Measurements from ENCODE around the gene CYTIP.
A peak's percentile ranks its signal among the peaks of the same experiment; 100 is the strongest.

Gene CYTIP

DNA sequence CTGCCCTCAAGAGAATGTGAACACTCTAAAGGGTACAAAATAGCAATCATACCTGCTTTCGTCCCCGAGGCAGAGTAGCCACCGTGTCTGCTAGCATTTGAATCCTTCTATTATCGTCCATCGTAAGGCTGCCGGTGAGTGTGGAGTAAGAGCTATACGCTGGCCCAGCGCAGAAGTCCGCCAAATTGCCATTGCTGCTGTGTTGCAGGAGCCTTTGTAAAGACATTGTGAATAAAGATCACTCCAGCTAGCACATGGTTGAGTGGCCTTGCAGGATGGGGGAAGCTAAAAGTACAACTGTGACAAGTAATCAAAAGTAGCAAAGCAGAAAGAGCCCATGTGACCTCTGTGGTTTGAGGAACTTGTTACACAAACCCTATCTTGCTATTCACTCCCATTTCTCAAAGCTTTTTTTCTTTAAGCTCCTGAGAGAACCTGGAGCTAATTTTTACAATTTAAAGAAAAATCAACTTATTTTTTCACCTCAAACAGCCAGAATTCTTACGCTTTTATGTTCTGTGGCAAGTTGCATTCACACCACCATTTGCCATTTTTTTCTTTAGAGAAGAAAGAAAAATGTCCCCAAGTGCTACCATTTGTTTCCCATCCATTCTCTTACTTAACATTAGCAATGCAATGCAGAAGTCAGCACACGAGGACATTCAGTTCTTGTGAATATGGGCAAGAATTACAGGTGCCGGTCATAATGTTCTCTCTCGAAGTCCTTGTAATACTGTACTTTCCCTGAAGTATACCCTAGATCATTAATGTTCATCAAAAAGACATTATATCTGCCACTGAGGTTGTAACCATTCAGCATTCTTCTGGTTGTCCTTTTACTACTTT, at the start of gene CYTIP:
TSS of gene CYTIP (minus strand) at position 295 of the 846 bp plus-strand sequence. CDS start at position 226, 69 bp downstream.
- peak; percentile 45 for DNase-seq (ENCODE audit: low read depth)
- H3K4me3 ChIP-seq (ENCODE audit: low read length), result no peak within 1 kb of the TSS
- no peak for TF ChIP-seq CTCF (conservative IDR thresholded peaks at IDR 0.05; ENCODE audit: low read depth, low read length)

- peak; percentile 89 for TF ChIP-seq CTCF (conservative IDR thresholded peaks at IDR 0.05; ENCODE audit: low read depth, low read length)
- no peak overlapping the region for H3K4me3 ChIP-seq (ENCODE audit: low read length)
- no peak for DNase-seq (ENCODE audit: low read depth)
These were observed 48.4 kb upstream of the CYTIP start for GRCh38 chr2:157492189-157492773.

DNA sequence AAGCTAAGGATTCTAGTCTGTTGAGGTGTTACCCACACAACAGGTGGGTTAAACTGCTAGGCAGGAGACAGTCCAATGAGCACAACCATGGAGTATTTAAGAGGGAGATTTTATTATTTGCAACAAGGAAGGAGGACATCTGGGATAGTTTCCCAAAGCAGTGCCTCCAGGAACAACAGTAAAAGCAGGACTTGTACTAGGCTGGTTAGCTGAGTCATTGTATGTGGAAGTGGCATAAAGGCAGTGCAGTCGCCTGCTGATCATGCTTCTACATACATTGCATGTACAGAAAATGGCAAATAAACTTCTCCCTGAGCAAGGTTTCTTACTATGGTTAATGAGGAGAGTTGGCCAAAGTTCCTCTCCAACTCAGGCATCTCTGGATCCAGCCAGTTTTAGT, 46.1 kb upstream of the CYTIP start:
- no peak for TF ChIP-seq CTCF (conservative IDR thresholded peaks at IDR 0.05; ENCODE audit: low read depth, low read length)
- DNase-seq (ENCODE audit: low read depth), result no peak
- H3K4me3 ChIP-seq (ENCODE audit: low read length), result no peak overlapping the region

DNA sequence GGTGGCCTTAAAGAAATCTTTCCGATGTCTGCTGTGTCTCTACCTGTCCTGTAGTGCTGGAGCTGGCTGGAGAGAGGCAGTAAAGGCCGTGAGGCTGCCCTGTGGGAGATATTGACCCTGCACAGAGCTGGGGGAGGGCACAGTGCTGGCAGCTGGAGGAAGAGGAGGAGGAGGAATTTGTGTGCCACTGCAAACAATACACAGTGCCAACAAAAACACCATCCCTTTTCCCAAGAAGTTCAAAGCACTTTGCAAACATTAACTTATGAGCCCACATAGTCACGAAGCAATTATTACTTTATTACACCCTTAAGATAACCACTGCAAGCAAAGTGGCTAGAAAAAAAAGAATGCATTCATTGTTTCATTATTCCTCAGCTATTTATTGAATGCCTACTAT, 45.0 kb upstream of the CYTIP start:
- TF ChIP-seq CTCF (conservative IDR thresholded peaks at IDR 0.05; ENCODE audit: low read depth, low read length), result no peak
- no peak overlapping the region for H3K4me3 ChIP-seq (ENCODE audit: low read length)
- DNase-seq (ENCODE audit: low read depth), result no peak

- H3K4me3 ChIP-seq (ENCODE audit: low read length), result no peak overlapping the region
- TF ChIP-seq CTCF (conservative IDR thresholded peaks at IDR 0.05; ENCODE audit: low read depth, low read length), result no peak
- DNase-seq (ENCODE audit: low read depth), result no peak
These were observed 43.9 kb upstream of the CYTIP start for GRCh38 chr2:157487747-157488146.

- no peak overlapping the region for H3K4me3 ChIP-seq (ENCODE audit: low read length)
- DNase-seq (ENCODE audit: low read depth), result no peak
- no peak for TF ChIP-seq CTCF (conservative IDR thresholded peaks at IDR 0.05; ENCODE audit: low read depth, low read length)
These were observed 43.4 kb upstream of the CYTIP start for GRCh38 chr2:157487271-157487610.
